OCI-LY1 (cell line): ENCODE data around the gene ZNF71.

ENCODE experiments used
- CTCF ChIP-seq: fragments of 200-600 bp; sonication (generic), shearing (Covaris generic); IDR thresholded peaks from 2 replicates; pipeline ENCODE4 v1.5.1; 2017; ENCODE audit warnings: mild to moderate bottlenecking, antibody characterized with exemption, low read length, moderate library complexity, mixed read lengths
- EZH2 ChIP-seq: fragments of 200-600 bp; sonication (generic), shearing (Covaris generic); IDR thresholded peaks from 2 replicates; pipeline ENCODE4 v1.8.0; 2017; ENCODE audit warnings: borderline replicate concordance, mixed run types, mild to moderate bottlenecking, antibody characterized with exemption, low read length, moderate library complexity, mixed read lengths

- TF ChIP-seq EZH2 (no peak), CTCF (no peak)
Observed at GRCh38 chr19:56596676-56597075, 1.6 kb downstream of the ZNF71 start.
